HepG2 (cell line): ENCODE results near the gene CD300H. TPM values are rescaled to one million over a fixed set of nuclear protein-coding genes. Genes with fewer than 3 reads are reported as not detected.

Experiments used
- ERF ChIP-seq: IDR thresholded peaks from 2 replicates; pipeline ENCODE4 v1.6.1; 2018; ENCODE audit warnings: missing biosample characterization, missing genetic modification reagents
- HMG20A ChIP-seq: IDR thresholded peaks from 2 replicates; pipeline ENCODE4 v1.6.1; 2016; ENCODE audit warnings: borderline replicate concordance
- WIZ ChIP-seq: sonication (generic); formaldehyde crosslinking; IDR thresholded peaks from 2 replicates; pipeline ENCODE4 v1.5.1; 2020; ENCODE audit warnings: mild to moderate bottlenecking, missing genetic modification reagents
- YY1 ChIP-seq: IDR thresholded peaks from 2 replicates; pipeline ENCODE4 v1.6.1; 2011; ENCODE audit warnings: low read length, low read depth, moderate library complexity, mild to moderate bottlenecking; ENCODE audit not compliant: insufficient read depth, insufficient replicate concordance
- ZBTB39 ChIP-seq: sonication (generic); formaldehyde crosslinking; IDR thresholded peaks from 2 replicates; pipeline ENCODE4 v1.5.0; 2020; ENCODE audit warnings: missing genetic modification reagents
- ZNF124 ChIP-seq: sonication (generic); formaldehyde crosslinking; IDR thresholded peaks from 2 replicates; pipeline ENCODE4 v1.4.0; 2020; ENCODE audit warnings: missing genetic modification reagents
- ZNF318 ChIP-seq: sonication (generic); formaldehyde crosslinking; IDR thresholded peaks from 2 replicates; pipeline ENCODE4 v1.4.0; 2020; ENCODE audit warnings: mild to moderate bottlenecking, missing genetic modification reagents
- ZNF407 ChIP-seq: sonication (generic); formaldehyde crosslinking; IDR thresholded peaks from one replicate; pipeline ENCODE4 v1.5.1; 2020; ENCODE audit warnings: mild to moderate bottlenecking, missing genetic modification reagents; ENCODE audit errors: not compliant biosample characterization
- ZNF432 ChIP-seq: sonication (generic); formaldehyde crosslinking; IDR thresholded peaks from 2 replicates; pipeline ENCODE4 v1.5.0; 2020; ENCODE audit warnings: missing genetic modification reagents, mild to moderate bottlenecking, borderline replicate concordance
- ZNF598 ChIP-seq: sonication (generic); formaldehyde crosslinking; IDR thresholded peaks from 2 replicates; pipeline ENCODE4 v1.5.1; 2020; ENCODE audit warnings: mild to moderate bottlenecking, missing genetic modification reagents, borderline replicate concordance
- ZNF850 ChIP-seq: sonication (generic); formaldehyde crosslinking; conservative IDR thresholded peaks from 2 replicates; pipeline ENCODE4 v1.9.0; 2021; ENCODE audit warnings: mild to moderate bottlenecking, missing genetic modification reagents
- polyA plus RNA-seq, 8 experiments: library from polyadenylated mRNA; depleted of rRNA in 3 of 8; stranded (reverse) in 7 of 8; unstranded in 1 of 8; fragments of >200 nt; fragmentation: Illumina TruSeq in 4 of 8; extraction: Trizol in 4 of 8; gene quantifications; 2 replicates each; pipeline versions ENCODE4 v1.2.1 to v1.2.3, GENCODE V29; 2011 to 2016; ENCODE audit warnings: low read depth in 4 of 8, missing spikeins in 1 of 8, mixed read lengths in 1 of 8; ENCODE audit not compliant: insufficient read depth in 1 of 8
- total RNA-seq, 5 experiments: library from RNA; depleted of rRNA; stranded (reverse); fragments of >200 nt; fragmentation: Illumina TruSeq; extraction: Trizol; gene quantifications; 2 replicates each; pipeline ENCODE4 v1.2.3, GENCODE V29; 2016; ENCODE audit warnings: low read depth in 1 of 5

Gene CD300H
- total and polyA plus RNA-seq, 2 of the 13 experiments (the other 11 are each of a cell fraction or from before 2014, with no cell fraction given) = not detected

GRCh38 chr17:74585711-74586110, 18.4 kb upstream of the CD300H start (continued):
- TF ChIP-seq ZNF318 = no peak
- no peak for TF ChIP-seq ZBTB39 (CRISPR knock-in tag)
- TF ChIP-seq HMG20A (CRISPR knock-in tag) = no peak
- no peak for TF ChIP-seq ZNF124 (CRISPR knock-in tag)
- TF ChIP-seq WIZ (CRISPR knock-in tag) = no peak
- TF ChIP-seq ZNF598 = no peak
- TF ChIP-seq ERF (CRISPR knock-in tag) = no peak
- no peak for TF ChIP-seq YY1
- no peak for TF ChIP-seq ZNF850
- TF ChIP-seq ZNF407 (CRISPR knock-in tag) = no peak
- no peak for TF ChIP-seq ZNF432 (CRISPR knock-in tag)
